PC-9 (cell line): ENCODE results near the gene STK39.

ENCODE experiments used
- CTCF ChIP-seq: fragments of 200-600 bp; sonication (generic); conservative IDR thresholded peaks from 2 replicates; pipeline ENCODE4 v1.6.1; 2017; ENCODE audit warnings: mixed run types, antibody characterized with exemption, mild to moderate bottlenecking, moderate library complexity
- EZH2 ChIP-seq: fragments of 200-600 bp; sonication (generic); IDR thresholded peaks from 2 replicates; pipeline ENCODE4 v1.8.0; 2017; ENCODE audit warnings: antibody characterized with exemption, low read depth

- TF ChIP-seq CTCF = no peak
- no peak for TF ChIP-seq EZH2
Observed at GRCh38 chr2:168047091-168047690, 200.2 kb downstream of the STK39 start.
